HUES6 (cell line): ENCODE results near the gene ZBTB21.
A peak's percentile ranks its signal among the peaks of the same experiment; 100 is the strongest.

Experiments used
- H3K27ac ChIP-seq: 2 replicates; pipeline ENCODE4 v1.7.0; 2013; ENCODE audit warnings: low read depth, mild to moderate bottlenecking, low read length, inconsistent platforms
- H3K27me3 ChIP-seq: 2 replicates; pipeline ENCODE4 v1.6.1; 2013; ENCODE audit warnings: low read length; ENCODE audit not compliant: control insufficient read depth, insufficient read depth
- H3K36me3 ChIP-seq: 2 replicates; pipeline ENCODE4 v1.6.1; 2013; ENCODE audit warnings: low read length; ENCODE audit not compliant: control insufficient read depth, insufficient read depth
- H3K4me1 ChIP-seq: 2 replicates; pipeline ENCODE4 v1.6.1; 2013; ENCODE audit warnings: low read length; ENCODE audit not compliant: control insufficient read depth, insufficient read depth
- H3K4me3 ChIP-seq: 2 replicates; pipeline ENCODE4 v1.5.1; 2013; ENCODE audit warnings: low read depth, low read length
- H3K9ac ChIP-seq: one replicate; pipeline ENCODE4 v1.6.1; 2013; ENCODE audit warnings: mild to moderate bottlenecking, low read length
- H3K9me3 ChIP-seq: 2 replicates; pipeline ENCODE4 v1.6.1; 2013; ENCODE audit warnings: low read depth, low read length; ENCODE audit not compliant: control insufficient read depth, insufficient read depth

The ZBTB21 gene

GRCh38 chr21:42017022-42017421 is 6.9 kb upstream of the ZBTB21 start:
- Histone ChIP-seq H3K9me3 (no peaks in the 10 kb centered on the region), H3K27me3 (peaks cover 35% of the 10 kb centered on the region), H3K4me3 (no peak overlapping the region), H3K27ac (no peak overlapping the region), H3K36me3 (no peaks in the 10 kb centered on the region), H3K9ac (no peak overlapping the region), H3K4me1 (peaks cover 10% of the 10 kb centered on the region)

GRCh38 chr21:42016364-42016985 is 6.3 kb upstream of the ZBTB21 start:
- Histone ChIP-seq H3K4me1 (peaks cover 5% of the 10 kb centered on the region), H3K9ac (no peak overlapping the region), H3K4me3 (no peak overlapping the region), H3K27ac (no peak overlapping the region), H3K36me3 (no peaks in the 10 kb centered on the region), H3K9me3 (no peaks in the 10 kb centered on the region), H3K27me3 (peaks cover 37% of the 10 kb centered on the region)

GRCh38 chr21:42013931-42014330 is 3.8 kb upstream of the ZBTB21 start:
- H3K9ac ChIP-seq = no peak overlapping the region
- H3K36me3 ChIP-seq = no peaks in the 10 kb centered on the region
- no peak overlapping the region for H3K27ac ChIP-seq
- peaks cover 29% of the 10 kb centered on the region for H3K27me3 ChIP-seq
- no peaks in the 10 kb centered on the region for H3K9me3 ChIP-seq
- H3K4me1 ChIP-seq = 0 out of 2 replicates have a peak, but pooled peaks cover under 1% of the 10 kb centered on the region
- no peak overlapping the region for H3K4me3 ChIP-seq

- Histone ChIP-seq H3K9ac (no peak overlapping the region), H3K27ac (no peak overlapping the region), H3K4me3 (no peak overlapping the region), H3K27me3 (peaks cover 32% of the 10 kb centered on the region), H3K9me3 (no peaks in the 10 kb centered on the region), H3K4me1 (0 out of 2 replicates have a peak, but pooled peaks cover 3% of the 10 kb centered on the region), H3K36me3 (no peaks in the 10 kb centered on the region)
Measured at GRCh38 chr21:42013376-42013775, 3.2 kb upstream of the ZBTB21 start.

- Histone ChIP-seq H3K9me3 (no peaks in the 10 kb centered on the region), H3K27ac (no peak overlapping the region), H3K36me3 (peaks cover 2% of the 10 kb centered on the region), H3K9ac (no peak overlapping the region), H3K4me3 (no peak overlapping the region), H3K27me3 (peaks cover 32% of the 10 kb centered on the region), H3K4me1 (0 out of 2 replicates have a peak, but pooled peaks cover 3% of the 10 kb centered on the region)
Measured at GRCh38 chr21:42012763-42013329, 2.7 kb upstream of the ZBTB21 start.

- no peak overlapping the region for H3K9ac ChIP-seq
- H3K36me3 ChIP-seq = peaks cover 7% of the 10 kb centered on the region
- peaks cover 32% of the 10 kb centered on the region for H3K27me3 ChIP-seq
- H3K4me3 ChIP-seq = no peak overlapping the region
- H3K27ac ChIP-seq = no peak overlapping the region
- peaks cover 3% of the 10 kb centered on the region; the same call in 1 of the 2 replicates for H3K4me1 ChIP-seq
- no peaks in the 10 kb centered on the region for H3K9me3 ChIP-seq
Measured at GRCh38 chr21:42012344-42012743, 2.2 kb upstream of the ZBTB21 start.

- Histone ChIP-seq H3K4me3 (peak overlapping the region; percentile 92), H3K9me3 (no peaks in the 10 kb centered on the region), H3K27ac (no peak overlapping the region), H3K9ac (peak overlapping the region; percentile 69), H3K27me3 (peaks cover 32% of the 10 kb centered on the region), H3K36me3 (peaks cover 7% of the 10 kb centered on the region), H3K4me1 (peaks cover 3% of the 10 kb centered on the region; the same call in 1 of the 2 replicates)
Measured at GRCh38 chr21:42010507-42011495, 641 bp upstream of the ZBTB21 start.

GRCh38 chr21:42009018-42009830 is 936 bp downstream of the ZBTB21 start:
- Histone ChIP-seq H3K27ac (peak overlapping the region; percentile 12; the same call in 1 of the 2 replicates), H3K4me1 (peaks cover 3% of the 10 kb centered on the region; the same call in 1 of the 2 replicates), H3K9ac (peak overlapping the region; percentile 67), H3K9me3 (no peaks in the 10 kb centered on the region), H3K36me3 (peaks cover 7% of the 10 kb centered on the region), H3K4me3 (peak overlapping the region; percentile 92), H3K27me3 (peaks cover 32% of the 10 kb centered on the region)

- Histone ChIP-seq H3K27ac (no peak overlapping the region), H3K4me3 (no peak overlapping the region), H3K9ac (no peak overlapping the region), H3K27me3 (peaks cover 20% of the 10 kb centered on the region), H3K9me3 (no peaks in the 10 kb centered on the region), H3K4me1 (peaks cover 3% of the 10 kb centered on the region; the same call in 1 of the 2 replicates), H3K36me3 (peaks cover 9% of the 10 kb centered on the region)
Measured at GRCh38 chr21:42007356-42007940, 2.7 kb downstream of the ZBTB21 start.

GRCh38 chr21:42006765-42007164 is 3.4 kb downstream of the ZBTB21 start:
- peaks cover 13% of the 10 kb centered on the region for H3K27me3 ChIP-seq

More at GRCh38 chr21:42006765-42007164, 3.4 kb downstream of the ZBTB21 start:
- peaks cover 14% of the 10 kb centered on the region for H3K36me3 ChIP-seq
- no peak overlapping the region for H3K4me3 ChIP-seq
- H3K9ac ChIP-seq = no peak overlapping the region
- no peaks in the 10 kb centered on the region for H3K9me3 ChIP-seq
- H3K4me1 ChIP-seq = peaks cover 3% of the 10 kb centered on the region; the same call in 1 of the 2 replicates
- H3K27ac ChIP-seq = no peak overlapping the region
